Activated naive CD8-positive, alpha-beta T cell treated with anti-CD3 and anti-CD28 coated beads, Interleukin-2, amount 50 U/mL, for 24 hours (primary cell): ENCODE results near the gene CPA1.

Experiments used
- ATAC-seq: fragments of 150-1000 bp; cut with Tn5 transposase; one replicate; pipeline ENCODE4 v1.10.0; 2021
- DNase-seq: peaks from one replicate; pipeline ENCODE4 v3.0.0; 2021
- H3K27ac Mint-ChIP-seq: one replicate; pipeline ENCODE4 v1.8.0; 2021; ENCODE audit warnings: mild to moderate bottlenecking, mixed read lengths
- H3K27me3 Mint-ChIP-seq: one replicate; pipeline ENCODE4 v1.8.0; 2021; ENCODE audit warnings: mixed read lengths
- H3K36me3 Mint-ChIP-seq: one replicate; pipeline ENCODE4 v1.8.0; 2021; ENCODE audit warnings: low read depth, mixed read lengths
- H3K4me1 Mint-ChIP-seq: one replicate; pipeline ENCODE4 v1.8.0; 2021; ENCODE audit warnings: mixed read lengths
- H3K4me3 Mint-ChIP-seq: one replicate; pipeline ENCODE4 v1.8.0; 2021; ENCODE audit warnings: mild to moderate bottlenecking, moderate library complexity, mixed read lengths
- H3K9me3 Mint-ChIP-seq: one replicate; pipeline ENCODE4 v1.8.0; 2021; ENCODE audit warnings: mixed read lengths

Gene CPA1

GRCh38 chr7:130363026-130363847 is 17.1 kb upstream of the CPA1 start:
- H3K36me3 Mint-ChIP-seq, result no peaks in the 10 kb centered on the region
- no peaks in the 10 kb centered on the region for H3K27me3 Mint-ChIP-seq
- ATAC-seq, result peak; percentile 97
- DNase-seq, result peak; percentile 39
- no peak overlapping the region for H3K4me3 Mint-ChIP-seq
- peaks cover 19% of the 10 kb centered on the region for H3K9me3 Mint-ChIP-seq
- peaks cover 10% of the 10 kb centered on the region for H3K4me1 Mint-ChIP-seq
- H3K27ac Mint-ChIP-seq, result no peak overlapping the region

- H3K9me3 Mint-ChIP-seq, result peaks cover 10% of the 10 kb centered on the region
- ATAC-seq (no peak), DNase-seq (no peak)
- no peaks in the 10 kb centered on the region for H3K27me3 Mint-ChIP-seq
- no peak overlapping the region for H3K4me3 Mint-ChIP-seq
- peaks cover 17% of the 10 kb centered on the region for H3K4me1 Mint-ChIP-seq
- no peak overlapping the region for H3K27ac Mint-ChIP-seq
- no peaks in the 10 kb centered on the region for H3K36me3 Mint-ChIP-seq
Measured at GRCh38 chr7:130364451-130364850, 15.8 kb upstream of the CPA1 start.

GRCh38 chr7:130365088-130365487 is 15.2 kb upstream of the CPA1 start:
- no peak overlapping the region for H3K4me3 Mint-ChIP-seq
- H3K27me3 Mint-ChIP-seq, result no peaks in the 10 kb centered on the region
- ATAC-seq (no peak), DNase-seq (no peak)
- H3K9me3 Mint-ChIP-seq, result peaks cover 7% of the 10 kb centered on the region
- H3K4me1 Mint-ChIP-seq, result peaks cover 21% of the 10 kb centered on the region
- H3K36me3 Mint-ChIP-seq, result no peaks in the 10 kb centered on the region
- H3K27ac Mint-ChIP-seq, result no peak overlapping the region

DNA sequence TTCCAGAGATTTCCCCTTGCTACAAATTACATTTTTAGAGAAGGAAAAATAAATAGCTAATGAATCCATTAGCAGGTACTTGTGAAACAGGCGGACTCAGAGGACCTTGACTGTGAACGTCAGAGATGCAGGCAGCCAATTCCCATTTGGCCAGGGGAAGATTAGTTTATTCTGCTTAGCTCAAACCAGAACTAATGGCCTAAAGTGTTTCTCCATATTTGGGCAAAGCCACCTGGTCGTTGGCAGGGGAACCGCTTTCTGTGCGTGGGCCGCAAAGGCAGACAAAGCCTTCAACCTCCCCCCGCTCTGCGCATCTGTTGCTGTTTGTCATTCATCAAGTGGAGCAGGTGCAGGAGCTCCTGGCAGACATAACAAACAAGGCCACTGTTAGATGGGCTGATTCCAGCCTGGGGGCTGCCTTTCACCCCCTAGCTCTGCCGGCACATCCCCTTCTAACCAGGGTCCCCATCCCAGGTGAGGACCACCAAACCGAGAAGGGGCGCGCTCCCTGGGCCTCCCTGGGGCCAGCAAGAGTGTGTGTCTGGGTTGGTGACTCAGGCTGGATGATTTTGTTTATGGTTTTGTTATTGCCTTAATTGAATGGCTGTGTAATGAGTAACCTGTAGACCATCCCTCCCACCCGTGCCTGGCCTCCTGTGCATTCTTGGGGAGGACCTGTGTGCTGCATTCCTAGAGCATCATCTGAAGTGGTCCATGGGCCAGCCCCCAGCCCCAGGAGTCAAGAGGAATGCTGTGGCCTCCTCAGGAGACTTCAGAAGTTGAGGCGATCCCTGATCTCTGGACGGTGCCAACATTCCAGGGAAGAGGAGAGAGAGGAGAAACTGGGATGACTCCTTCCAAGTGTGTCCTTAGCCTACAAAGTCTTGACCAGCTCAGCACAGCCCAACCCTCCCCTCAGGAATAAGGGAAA is 14.5 kb upstream of the CPA1 start:
- no peak for DNase-seq
- no peaks in the 10 kb centered on the region for H3K27me3 Mint-ChIP-seq
- H3K4me1 Mint-ChIP-seq, result peaks cover 22% of the 10 kb centered on the region
- no peak overlapping the region for H3K27ac Mint-ChIP-seq
- H3K36me3 Mint-ChIP-seq, result no peaks in the 10 kb centered on the region
- no peaks in the 10 kb centered on the region for H3K9me3 Mint-ChIP-seq
- no peak overlapping the region for H3K4me3 Mint-ChIP-seq
- ATAC-seq, result no peak

GRCh38 chr7:130366564-130366963 is 13.7 kb upstream of the CPA1 start:
- no peak overlapping the region for H3K27ac Mint-ChIP-seq
- DNase-seq (no peak), ATAC-seq (no peak)
- peaks cover 22% of the 10 kb centered on the region for H3K4me1 Mint-ChIP-seq
- no peaks in the 10 kb centered on the region for H3K27me3 Mint-ChIP-seq
- no peaks in the 10 kb centered on the region for H3K36me3 Mint-ChIP-seq
- H3K9me3 Mint-ChIP-seq, result no peaks in the 10 kb centered on the region
- H3K4me3 Mint-ChIP-seq, result no peak overlapping the region

DNA sequence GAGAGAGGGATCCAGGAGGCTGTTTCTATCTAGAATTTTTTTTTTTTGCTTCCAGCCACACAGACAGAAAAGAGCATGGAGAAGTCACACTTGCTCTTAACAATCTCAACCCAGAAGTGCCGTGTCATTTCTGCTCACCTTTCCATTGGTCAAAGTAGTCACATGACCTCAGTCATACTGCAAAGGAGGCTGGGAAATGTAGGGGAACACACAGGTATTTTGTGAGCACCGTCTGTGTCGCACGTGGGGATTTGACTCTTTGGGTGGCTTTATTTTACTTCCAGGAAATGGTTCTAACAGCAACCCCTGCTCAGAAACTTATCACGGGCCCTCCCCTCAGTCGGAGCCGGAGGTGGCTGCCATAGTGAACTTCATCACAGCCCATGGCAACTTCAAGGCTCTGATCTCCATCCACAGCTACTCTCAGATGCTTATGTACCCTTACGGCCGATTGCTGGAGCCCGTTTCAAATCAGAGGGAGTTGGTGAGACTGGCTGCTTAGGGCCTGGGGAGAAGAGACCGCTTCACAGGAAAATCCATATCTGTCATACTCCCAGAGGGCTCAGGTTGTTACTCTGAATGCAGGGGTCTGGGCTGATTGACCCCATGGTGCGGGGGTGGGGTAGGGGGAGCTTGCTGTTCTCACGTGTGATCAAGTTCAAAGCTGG is 13.1 kb upstream of the CPA1 start:
- Mint-ChIP-seq H3K4me1 (peaks cover 22% of the 10 kb centered on the region), H3K27me3 (no peaks in the 10 kb centered on the region), H3K9me3 (no peaks in the 10 kb centered on the region), H3K36me3 (no peaks in the 10 kb centered on the region), H3K4me3 (no peak overlapping the region), H3K27ac (peak overlapping the region; percentile 23)
- DNase-seq (no peak), ATAC-seq (no peak)

DNA sequence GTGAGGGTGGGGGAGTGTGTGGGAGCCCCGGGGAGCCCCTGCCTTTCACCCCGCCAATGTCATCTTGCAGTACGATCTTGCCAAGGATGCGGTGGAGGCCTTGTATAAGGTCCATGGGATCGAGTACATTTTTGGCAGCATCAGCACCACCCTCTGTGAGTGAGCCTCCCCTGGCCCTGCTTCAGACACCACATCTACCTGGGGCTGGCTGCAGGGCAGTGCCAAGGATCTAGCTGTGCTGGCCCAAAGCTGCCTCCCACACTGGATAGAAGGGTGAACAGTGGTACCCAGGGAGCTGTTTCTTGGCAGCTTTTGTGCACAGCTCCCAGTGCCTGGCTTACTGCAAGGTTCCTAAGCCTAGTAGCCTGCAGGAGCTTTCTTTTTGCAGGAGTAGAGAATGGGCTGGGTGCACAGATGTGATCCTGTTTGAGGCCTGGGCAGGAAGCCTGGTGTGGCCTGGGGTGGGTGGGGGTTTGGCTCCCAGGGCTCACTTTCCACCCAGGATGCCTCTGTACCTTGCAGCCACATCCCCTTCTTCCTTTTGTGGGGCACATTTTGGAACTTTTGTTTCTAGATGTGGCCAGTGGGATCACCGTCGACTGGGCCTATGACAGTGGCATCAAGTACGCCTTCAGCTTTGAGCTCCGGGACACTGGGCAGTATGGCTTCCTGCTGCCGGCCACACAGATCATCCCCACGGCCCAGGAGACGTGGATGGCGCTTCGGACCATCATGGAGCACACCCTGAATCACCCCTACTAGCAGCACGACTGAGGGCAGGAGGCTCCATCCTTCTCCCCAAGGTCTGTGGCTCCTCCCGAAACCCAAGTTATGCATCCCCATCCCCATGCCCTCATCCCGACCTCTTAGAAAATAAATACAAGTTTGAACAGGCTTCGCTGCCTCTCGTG is 12.2 kb upstream of the CPA1 start:
- peaks cover 22% of the 10 kb centered on the region for H3K4me1 Mint-ChIP-seq

GRCh38 chr7:130369110-130369711 is 11.1 kb upstream of the CPA1 start:
- Mint-ChIP-seq H3K4me1 (peaks cover 17% of the 10 kb centered on the region), H3K4me3 (no peak overlapping the region)
- no peak for ATAC-seq

More for the DNA sequence above, 12.2 kb upstream of the CPA1 start:
- H3K36me3 Mint-ChIP-seq, result no peaks in the 10 kb centered on the region
- no peak for ATAC-seq
- no peaks in the 10 kb centered on the region for H3K9me3 Mint-ChIP-seq
- H3K4me3 Mint-ChIP-seq, result no peak overlapping the region
- no peak overlapping the region for H3K27ac Mint-ChIP-seq
- no peaks in the 10 kb centered on the region for H3K27me3 Mint-ChIP-seq
- DNase-seq, result no peak

GRCh38 chr7:130369831-130370550 is 10.3 kb upstream of the CPA1 start:
- no peaks in the 10 kb centered on the region for H3K27me3 Mint-ChIP-seq
- H3K27ac Mint-ChIP-seq, result no peak overlapping the region
- H3K4me3 Mint-ChIP-seq, result no peak overlapping the region
- ATAC-seq (no peak), DNase-seq (no peak)
- H3K9me3 Mint-ChIP-seq, result no peaks in the 10 kb centered on the region
- H3K36me3 Mint-ChIP-seq, result no peaks in the 10 kb centered on the region
- H3K4me1 Mint-ChIP-seq, result peaks cover 17% of the 10 kb centered on the region

More at GRCh38 chr7:130369110-130369711, 11.1 kb upstream of the CPA1 start:
- Mint-ChIP-seq H3K9me3 (no peaks in the 10 kb centered on the region), H3K27ac (peak overlapping the region; percentile 14), H3K27me3 (no peaks in the 10 kb centered on the region), H3K36me3 (no peaks in the 10 kb centered on the region)
- DNase-seq, result no peak

DNA sequence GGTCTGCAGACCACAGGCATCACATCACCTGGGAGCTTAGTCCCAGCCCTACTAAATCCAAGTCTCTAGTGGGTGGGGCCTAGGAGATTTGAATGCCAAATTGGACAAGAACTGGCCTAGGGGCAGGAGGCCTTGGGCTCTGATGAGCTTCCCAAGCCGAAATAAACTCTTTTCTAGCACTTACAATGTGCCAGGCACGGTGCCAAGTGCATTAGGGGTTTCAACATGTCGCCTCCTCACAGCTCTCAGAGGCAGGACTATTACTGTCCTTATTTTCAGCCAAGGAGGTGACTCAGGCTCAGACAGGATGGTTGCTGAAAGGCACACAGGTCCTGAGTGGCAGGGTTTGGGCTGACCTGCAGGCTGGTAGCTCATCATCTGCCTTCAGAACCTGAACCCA is 9.2 kb upstream of the CPA1 start:
- DNase-seq, result no peak

GRCh38 chr7:130372402-130373165 is 7.7 kb upstream of the CPA1 start:
- Mint-ChIP-seq H3K27ac (no peak overlapping the region), H3K4me3 (no peak overlapping the region), H3K36me3 (peaks cover 2% of the 10 kb centered on the region), H3K9me3 (peaks cover 12% of the 10 kb centered on the region), H3K4me1 (peaks cover 12% of the 10 kb centered on the region), H3K27me3 (no peaks in the 10 kb centered on the region)
- DNase-seq (no peak), ATAC-seq (no peak)

More for the DNA sequence above, 9.2 kb upstream of the CPA1 start:
- Mint-ChIP-seq H3K4me1 (peaks cover 17% of the 10 kb centered on the region), H3K9me3 (peaks cover 5% of the 10 kb centered on the region), H3K27ac (no peak overlapping the region), H3K4me3 (no peak overlapping the region), H3K27me3 (no peaks in the 10 kb centered on the region), H3K36me3 (no peaks in the 10 kb centered on the region)
- no peak for ATAC-seq

DNA sequence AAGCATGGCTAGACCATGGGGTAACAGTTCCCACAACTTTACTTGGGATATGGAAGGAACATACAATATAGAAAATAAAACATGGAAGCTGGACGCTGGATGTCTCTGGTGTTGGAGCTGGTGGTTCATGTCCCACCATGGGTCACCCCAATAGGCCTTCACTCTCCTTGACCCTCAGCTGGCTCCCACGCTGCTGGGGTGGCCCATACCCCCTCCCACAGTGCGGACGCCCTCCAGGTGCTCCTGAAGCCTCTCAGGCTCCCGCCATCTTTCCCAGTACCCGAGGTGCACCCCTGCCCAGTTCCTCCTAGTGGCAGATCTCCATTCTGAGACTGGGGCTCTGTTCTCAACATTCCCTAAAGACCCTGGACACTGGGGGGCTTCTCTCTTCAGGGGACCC is 5.8 kb upstream of the CPA1 start:
- Mint-ChIP-seq H3K27me3 (no peaks in the 10 kb centered on the region), H3K27ac (no peak overlapping the region), H3K4me1 (peaks cover 4% of the 10 kb centered on the region), H3K36me3 (peaks cover 2% of the 10 kb centered on the region), H3K9me3 (peaks cover 12% of the 10 kb centered on the region), H3K4me3 (no peak overlapping the region)
- ATAC-seq (no peak), DNase-seq (no peak)
